K562 (cell line): ENCODE measurements around the gene MELK. TPM values are rescaled to one million over a fixed set of nuclear protein-coding genes. Genes with fewer than 3 reads are reported as not detected.

ENCODE experiments used
- ATF1 ChIP-seq, 2 experiments: fragments of 450-650 bp in 1 of 2; IDR thresholded peaks; 2 replicates each; pipeline ENCODE4 v1.6.1; 2016; ENCODE audit warnings: missing compliant biosample characterization in 1 of 2, missing genetic modification characterization in 1 of 2
- CBX1 ChIP-seq: sonication (generic); IDR thresholded peaks from 2 replicates; pipeline ENCODE4 v1.6.1; 2016; ENCODE audit warnings: antibody characterized with exemption, low read depth, mild to moderate bottlenecking
- CXXC5 ChIP-seq: fragments of 250-450 bp; sonication (Bioruptor Pico); IDR thresholded peaks from 2 replicates; pipeline ENCODE4 v1.8.0; 2022; ENCODE audit warnings: inconsistent platforms, mild to moderate bottlenecking, moderate library complexity
- FOXJ2 ChIP-seq: fragments of 200-800 bp; sonication (Bioruptor generic); IDR thresholded peaks from 2 replicates; pipeline ENCODE4 v1.6.1; 2016; ENCODE audit warnings: missing genetic modification characterization, missing compliant biosample characterization
- GABPA ChIP-seq: fragments of 200-800 bp; sonication (Bioruptor generic); conservative IDR thresholded peaks from 2 replicates; pipeline ENCODE4 v1.6.1; 2016; ENCODE audit warnings: low read depth, missing genetic modification characterization, missing compliant biosample characterization
- GABPB1 ChIP-seq: sonication (generic); formaldehyde crosslinking; IDR thresholded peaks from 2 replicates; pipeline ENCODE4 v1.8.0; 2022; ENCODE audit warnings: mild to moderate bottlenecking, missing genetic modification reagents
- GATA2 ChIP-seq: sonication (generic); formaldehyde crosslinking; IDR thresholded peaks from 2 replicates; pipeline ENCODE4 v1.4.0; 2020; ENCODE audit warnings: mild to moderate bottlenecking, missing genetic modification reagents
- GATAD2A ChIP-seq: fragments of 450-650 bp; IDR thresholded peaks from 2 replicates; pipeline ENCODE4 v1.6.1; 2017
- GTF2E2 ChIP-seq: fragments of 200-800 bp; sonication (Bioruptor generic); IDR thresholded peaks from 2 replicates; pipeline ENCODE4 v1.6.1; 2016; ENCODE audit warnings: missing genetic modification characterization, missing compliant biosample characterization
- NRF1 ChIP-seq, 2 experiments: fragments of 450-650 bp; IDR thresholded peaks in 1 of 2; conservative IDR thresholded peaks in 1 of 2; 2 replicates each; pipeline ENCODE4 v1.6.1; 2014; ENCODE audit warnings: mild to moderate bottlenecking in 2 of 2
- PHF20 ChIP-seq: fragments of 450-650 bp; IDR thresholded peaks from 2 replicates; pipeline ENCODE4 v1.6.1; 2018; ENCODE audit not compliant: partially characterized antibody
- PML ChIP-seq: IDR thresholded peaks from 2 replicates; pipeline ENCODE4 v1.6.1; 2012; ENCODE audit warnings: low read length, inconsistent platforms
- POLR2A ChIP-seq: fragments of 450-650 bp; conservative IDR thresholded peaks from 2 replicates; pipeline ENCODE4 v1.6.1; 2016
- POLR2G ChIP-seq: fragments of 200-400 bp; formaldehyde crosslinking; IDR thresholded peaks from 2 replicates; pipeline ENCODE4 v1.6.1; 2017; ENCODE audit warnings: low read depth, mild to moderate bottlenecking, antibody characterized with exemption, low read length, moderate library complexity
- SNIP1 ChIP-seq: fragments of 450-650 bp; IDR thresholded peaks from 2 replicates; pipeline ENCODE4 v1.7.1; 2017; ENCODE audit warnings: low read depth, mild to moderate bottlenecking
- TAF1 ChIP-seq: IDR thresholded peaks from 2 replicates; pipeline ENCODE4 v1.6.1; 2011; ENCODE audit warnings: mild to moderate bottlenecking, low read length, moderate library complexity; ENCODE audit not compliant: insufficient read depth, control insufficient read depth, severe bottlenecking; ENCODE audit errors: extremely low read depth
- ZBTB1 ChIP-seq: sonication (generic); formaldehyde crosslinking; IDR thresholded peaks from 2 replicates; pipeline ENCODE4 v1.8.1; 2023; ENCODE audit warnings: missing genetic modification reagents, low read depth, mild to moderate bottlenecking, borderline replicate concordance
- ZFX ChIP-seq: sonication (generic); formaldehyde crosslinking; IDR thresholded peaks from 2 replicates; pipeline ENCODE4 v1.8.0; 2022; ENCODE audit warnings: mild to moderate bottlenecking, missing genetic modification reagents, moderate library complexity
- ZNF175 ChIP-seq: fragments of 200-800 bp; sonication (Bioruptor generic); IDR thresholded peaks from 2 replicates; pipeline ENCODE4 v1.6.1; 2016; ENCODE audit warnings: low read depth, mild to moderate bottlenecking, missing genetic modification characterization, missing compliant biosample characterization
- ZNF644 ChIP-seq: fragments of 200-800 bp; sonication (Bioruptor generic); IDR thresholded peaks from 2 replicates; pipeline ENCODE4 v1.6.1; 2016; ENCODE audit warnings: low read depth, missing genetic modification characterization, missing compliant biosample characterization
- polyA plus RNA-seq, 8 experiments: library from polyadenylated mRNA; depleted of rRNA in 4 of 8; stranded (reverse) in 5 of 8; unstranded in 3 of 8; fragments of >200 nt; fragmentation: Nextera tagmentation in 2 of 8; fragmentation: Illumina TruSeq in 1 of 8; extraction: Ambion mirVana in 2 of 8; extraction: Trizol in 1 of 8; gene quantifications; 2 replicates each; pipeline versions ENCODE4 v1.2.1 to v1.2.3, GENCODE V29; 2011 to 2014; ENCODE audit warnings: inconsistent platforms in 1 of 8, missing spikeins in 1 of 8
- total RNA-seq, 7 experiments: library from RNA; depleted of rRNA in 6 of 7; stranded (reverse); fragments of >200 nt in 6 of 7; fragmentation: Illumina TruSeq in 2 of 7; extraction: Trizol in 2 of 7; gene quantifications; 2 replicates each; pipeline versions ENCODE4 v1.2.1 to v1.2.3, GENCODE V29; 2011 to 2021; ENCODE audit warnings: low replicate concordance in 1 of 7
- TF ChIP-seq, protein P1 (sequence below), 2 experiments: IDR thresholded peaks; 2 replicates each; pipeline ENCODE4 v1.6.1; 2011; ENCODE audit warnings: borderline replicate concordance in 1 of 2, control low read depth in 1 of 2, low read depth in 1 of 2, low read length in 1 of 2, mild to moderate bottlenecking in 1 of 2, mixed read lengths in 1 of 2, moderate library complexity in 1 of 2; ENCODE audit not compliant: insufficient read depth in 1 of 2, insufficient read length in 1 of 2, poor library complexity in 1 of 2, severe bottlenecking in 1 of 2; ENCODE audit errors: extremely low read depth in 1 of 2
- TF ChIP-seq, protein P2 (sequence below): sonication (generic); formaldehyde crosslinking; IDR thresholded peaks from 2 replicates; pipeline ENCODE4 v1.8.0; 2022; ENCODE audit warnings: missing genetic modification reagents, mild to moderate bottlenecking, moderate library complexity, borderline replicate concordance
- TF ChIP-seq, protein P3 (sequence below): sonication (generic); formaldehyde crosslinking; IDR thresholded peaks from 2 replicates; pipeline ENCODE4 v1.9.0; 2022; ENCODE audit warnings: mild to moderate bottlenecking, missing genetic modification reagents
- TF ChIP-seq, protein P4 (sequence below): conservative IDR thresholded peaks from 2 replicates; pipeline ENCODE4 v1.6.1; 2011; ENCODE audit warnings: low read depth, mild to moderate bottlenecking, low read length; ENCODE audit not compliant: control insufficient read depth

MELK gene
- total and polyA plus RNA-seq, 9 of the 15 experiments (the other 6 are each of a cell fraction or from before 2014, with no cell fraction given): 33.3 to 57.3 (median 43.8) TPM

DNA sequence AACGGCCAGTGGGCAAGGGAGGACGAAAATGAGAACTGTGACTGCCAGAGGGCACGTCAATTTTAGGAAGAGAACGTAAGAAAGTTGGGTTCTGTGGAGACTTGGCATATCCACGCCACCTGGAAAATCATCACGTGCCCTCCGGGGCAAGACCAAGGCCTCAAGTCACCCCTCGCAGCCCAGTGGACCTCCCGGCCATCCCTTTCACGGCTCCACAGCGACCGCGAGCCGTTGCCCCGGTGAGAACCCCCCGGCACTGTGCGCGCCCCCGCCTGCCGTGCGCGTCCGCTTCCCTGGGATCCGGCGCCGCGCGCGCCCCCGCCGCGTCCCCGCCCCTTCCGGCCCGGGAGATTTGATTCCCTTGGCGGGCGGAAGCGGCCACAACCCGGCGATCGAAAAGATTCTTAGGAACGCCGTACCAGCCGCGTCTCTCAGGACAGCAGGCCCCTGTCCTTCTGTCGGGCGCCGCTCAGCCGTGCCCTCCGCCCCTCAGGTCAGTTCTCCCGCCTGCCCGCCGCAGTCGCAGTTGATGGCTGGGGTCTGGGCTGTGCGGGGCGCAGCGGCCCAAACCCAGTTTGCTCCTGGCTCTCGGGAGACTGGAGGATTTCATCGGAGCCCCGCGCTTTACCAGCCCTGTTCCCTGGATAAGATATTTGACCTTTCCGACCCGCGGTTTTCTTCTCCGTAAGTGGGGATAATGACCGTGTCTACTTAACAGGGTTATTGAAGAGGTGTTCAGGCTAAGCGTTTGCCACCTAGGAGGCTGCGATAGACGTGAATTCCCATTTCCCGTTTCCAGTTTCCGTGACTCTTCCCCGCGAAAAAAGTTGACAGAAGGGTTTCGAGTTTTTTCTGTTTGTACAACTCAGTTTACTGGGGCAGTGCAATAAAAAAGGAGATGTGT, at the start of gene MELK (continued):
- TF ChIP-seq FOXJ2 (tag): no peak
- TF ChIP-seq PHF20: peak; percentile 6
- TF ChIP-seq GTF2E2 (tag): peak; percentile 51; the same call in 1 of the 2 replicates
- peak; percentile 72 for TF ChIP-seq TAF1
- peak; percentile 69 for TF ChIP-seq ZFX (CRISPR knock-in tag)
- TF ChIP-seq, protein P1, sequence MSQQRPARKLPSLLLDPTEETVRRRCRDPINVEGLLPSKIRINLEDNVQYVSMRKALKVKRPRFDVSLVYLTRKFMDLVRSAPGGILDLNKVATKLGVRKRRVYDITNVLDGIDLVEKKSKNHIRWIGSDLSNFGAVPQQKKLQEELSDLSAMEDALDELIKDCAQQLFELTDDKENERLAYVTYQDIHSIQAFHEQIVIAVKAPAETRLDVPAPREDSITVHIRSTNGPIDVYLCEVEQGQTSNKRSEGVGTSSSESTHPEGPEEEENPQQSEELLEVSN (IDR thresholded peaks at IDR 0.05; ENCODE audit: borderline replicate concordance in 1 of 2, extremely low read depth in 1 of 2, insufficient read depth in 1 of 2, insufficient read length in 1 of 2, low read depth in 1 of 2, low read length in 1 of 2, poor library complexity in 1 of 2, severe bottlenecking in 1 of 2): peak in 1 of 2 experiments; percentile 29
- TF ChIP-seq, protein P2, sequence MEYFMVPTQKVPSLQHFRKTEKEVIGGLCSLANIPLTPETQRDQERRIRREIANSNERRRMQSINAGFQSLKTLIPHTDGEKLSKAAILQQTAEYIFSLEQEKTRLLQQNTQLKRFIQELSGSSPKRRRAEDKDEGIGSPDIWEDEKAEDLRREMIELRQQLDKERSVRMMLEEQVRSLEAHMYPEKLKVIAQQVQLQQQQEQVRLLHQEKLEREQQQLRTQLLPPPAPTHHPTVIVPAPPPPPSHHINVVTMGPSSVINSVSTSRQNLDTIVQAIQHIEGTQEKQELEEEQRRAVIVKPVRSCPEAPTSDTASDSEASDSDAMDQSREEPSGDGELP (CRISPR knock-in tag): peak; percentile 51; the same call in 1 of the 2 replicates
- peak; percentile 80 for TF ChIP-seq GABPB1 (CRISPR knock-in tag)
- peak; percentile 49; the same call in 1 of the 2 replicates for TF ChIP-seq ZNF175 (CRISPR knock-in tag)
- TF ChIP-seq, protein P3, sequence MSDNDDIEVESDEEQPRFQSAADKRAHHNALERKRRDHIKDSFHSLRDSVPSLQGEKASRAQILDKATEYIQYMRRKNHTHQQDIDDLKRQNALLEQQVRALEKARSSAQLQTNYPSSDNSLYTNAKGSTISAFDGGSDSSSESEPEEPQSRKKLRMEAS (CRISPR knock-in tag): 0 out of 2 replicates have a peak, but pooled peaks have one; percentile 32
- TF ChIP-seq POLR2G: peak; percentile 91
- TF ChIP-seq GATA2 (CRISPR knock-in tag): 0 out of 2 replicates have a peak, but pooled peaks have one; percentile 20
- peak; percentile 83 for TF ChIP-seq POLR2A
- peak; percentile 95 for TF ChIP-seq GABPA (tag)
- TF ChIP-seq GATAD2A: no peak
- TF ChIP-seq NRF1 (conservative IDR thresholded peaks at IDR 0.05 in 1 of 2, IDR thresholded peaks at IDR 0.05 in 1 of 2): peak; percentile 64 to 69; a peak in 3 of 4 replicates
- peak; percentile 69 for TF ChIP-seq CXXC5 (CRISPR knock-in tag)
- TF ChIP-seq PML: peak; percentile 72; the same call in 1 of the 2 replicates
- 0 out of 2 replicates have a peak, but pooled peaks have one; percentile 55 for TF ChIP-seq CBX1
- 0 out of 2 replicates have a peak, but pooled peaks have one; percentile 41 for TF ChIP-seq ZBTB1 (CRISPR knock-in tag)
- peak; percentile 67; the same call in 1 of the 2 replicates for TF ChIP-seq ZNF644
- TF ChIP-seq SNIP1: no peak
- TF ChIP-seq ATF1 (CRISPR knock-in tag; IDR thresholded peaks at IDR 0.05): no peak
- TF ChIP-seq ATF1 (tag; IDR thresholded peaks at IDR 0.05): peak; percentile 13; the same call in 1 of the 2 replicates
- TF ChIP-seq, protein P4, sequence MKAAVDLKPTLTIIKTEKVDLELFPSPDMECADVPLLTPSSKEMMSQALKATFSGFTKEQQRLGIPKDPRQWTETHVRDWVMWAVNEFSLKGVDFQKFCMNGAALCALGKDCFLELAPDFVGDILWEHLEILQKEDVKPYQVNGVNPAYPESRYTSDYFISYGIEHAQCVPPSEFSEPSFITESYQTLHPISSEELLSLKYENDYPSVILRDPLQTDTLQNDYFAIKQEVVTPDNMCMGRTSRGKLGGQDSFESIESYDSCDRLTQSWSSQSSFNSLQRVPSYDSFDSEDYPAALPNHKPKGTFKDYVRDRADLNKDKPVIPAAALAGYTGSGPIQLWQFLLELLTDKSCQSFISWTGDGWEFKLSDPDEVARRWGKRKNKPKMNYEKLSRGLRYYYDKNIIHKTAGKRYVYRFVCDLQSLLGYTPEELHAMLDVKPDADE: peak; percentile 37; the same call in 1 of the 2 replicates
